Fibroblast of skin of right biceps (primary cell): Measurements from ENCODE around the gene TLCD1.
"Not testable (repeated sequence)": the region's sequence is repeated elsewhere in the genome, so short reads cannot be mapped to it uniquely, and the experiment has no call there.

Source experiments
- DNase-seq: peaks from one replicate; pipeline ENCODE4 v3.0.0-alpha.2; 2013

TLCD1 gene

DNA sequence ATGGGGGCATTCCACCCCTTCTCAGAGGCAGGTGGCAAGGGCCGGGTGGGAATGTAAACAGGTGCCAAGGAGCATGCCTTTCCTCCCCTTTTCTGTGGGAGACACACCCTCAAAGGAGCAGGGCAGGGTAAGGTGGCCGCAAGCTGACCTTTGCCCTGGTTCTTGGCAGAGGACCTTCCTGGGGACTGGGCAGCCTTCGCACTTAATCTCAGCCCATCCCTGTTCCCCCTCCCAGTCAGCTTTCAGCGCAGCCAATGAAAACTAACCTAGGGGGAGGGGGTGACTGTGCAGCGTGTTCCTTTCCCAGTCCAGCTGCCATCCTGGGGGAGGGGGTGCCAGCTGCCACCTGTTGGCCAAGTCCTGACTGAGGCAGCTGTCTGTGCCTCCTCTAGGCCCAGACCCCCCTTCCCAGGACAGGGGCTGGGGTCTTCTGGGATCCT, 20.6 kb upstream of the TLCD1 start:
- no peak for DNase-seq

GRCh38 chr17:28745786-28746411, 19.9 kb upstream of the TLCD1 start:
- no peak for DNase-seq

DNA sequence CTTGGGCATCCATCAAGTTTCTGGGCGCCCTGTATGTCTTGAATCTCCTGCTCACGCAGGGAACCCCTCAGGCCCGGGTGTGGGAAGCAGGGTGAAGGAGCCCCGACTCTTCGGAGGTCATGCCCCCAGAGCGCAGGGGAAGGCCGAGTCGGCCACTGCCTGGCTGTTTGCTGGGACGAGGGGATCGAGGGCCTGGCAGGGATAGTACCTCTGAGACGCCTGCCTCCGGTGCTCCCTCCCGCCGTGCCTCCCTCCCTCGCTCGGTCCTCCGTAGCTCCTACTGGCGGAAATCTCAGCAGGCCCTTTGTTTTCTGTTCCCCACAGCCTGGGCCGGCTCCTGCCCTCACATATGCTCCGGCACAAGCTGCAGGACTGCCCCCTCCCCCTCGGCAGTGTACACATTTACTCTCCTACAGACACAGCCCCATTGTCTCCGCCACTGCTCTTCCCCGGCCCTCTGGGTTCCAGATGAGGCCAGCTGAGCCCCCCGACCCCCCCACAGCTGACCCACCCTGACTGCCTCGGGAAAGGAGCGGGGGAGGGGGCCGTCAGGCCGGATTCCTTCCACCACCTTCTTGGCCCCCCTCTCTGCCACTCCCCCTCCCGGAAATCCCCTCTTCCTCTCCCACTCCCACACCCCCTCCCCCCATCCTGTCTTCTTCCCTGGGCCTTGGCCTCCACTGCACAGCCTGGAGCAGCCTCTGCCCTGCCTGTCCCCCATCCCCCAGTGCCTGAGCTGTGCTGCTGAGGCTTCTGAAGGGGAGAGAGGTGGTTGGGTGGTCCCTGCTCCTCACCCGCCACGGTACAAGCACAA, 19.1 kb upstream of the TLCD1 start:
- peak; percentile 63 for DNase-seq

DNA sequence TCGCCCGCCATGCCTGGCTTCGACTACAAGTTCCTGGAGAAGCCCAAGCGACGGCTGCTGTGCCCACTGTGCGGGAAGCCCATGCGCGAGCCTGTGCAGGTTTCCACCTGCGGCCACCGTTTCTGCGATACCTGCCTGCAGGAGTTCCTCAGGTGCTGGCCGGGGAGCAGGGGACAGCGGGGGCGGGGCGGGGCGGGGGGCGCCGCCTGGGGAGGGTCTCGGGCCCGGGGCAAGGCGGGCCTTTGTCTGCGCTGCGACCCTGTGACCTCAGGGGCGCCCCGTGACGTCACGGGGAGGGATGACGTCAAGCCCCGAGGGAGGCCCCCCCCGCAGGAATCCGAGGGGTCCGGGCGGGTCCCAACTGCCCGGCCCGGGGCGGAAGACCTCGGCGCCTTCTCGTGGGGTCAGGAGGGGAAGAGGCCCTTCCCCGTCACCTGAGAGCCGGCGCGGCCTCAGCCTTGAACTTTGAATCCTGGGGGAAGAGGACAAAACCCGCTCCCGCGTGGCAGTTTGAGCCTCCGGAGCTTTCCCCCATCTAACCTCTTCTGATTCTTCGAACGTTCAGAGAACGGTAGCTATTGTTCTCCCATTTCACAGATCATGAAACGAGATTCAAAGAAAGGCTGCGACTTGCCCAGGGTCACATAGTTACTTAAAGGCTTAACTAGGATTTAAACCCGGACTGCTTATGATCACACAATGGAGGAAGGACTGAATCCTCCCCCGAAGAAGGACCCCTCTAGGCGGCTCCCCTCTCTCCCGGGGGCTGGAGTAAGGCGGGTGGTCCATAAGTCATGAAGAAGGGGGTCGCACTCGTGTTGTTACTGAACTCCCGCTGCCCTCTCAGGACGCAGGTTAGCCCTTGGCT, 18.3 kb upstream of the TLCD1 start:
- DNase-seq: peak; percentile 73

GRCh38 chr17:28743243-28744103, 17.4 kb upstream of the TLCD1 start, which contains the start of gene TRAF4:
TRAF4 (plus strand) TSS chr17:28744011; CDS start chr17:28744113, 102 bp downstream.
- DNase-seq: peak; percentile 84

- no peak for DNase-seq
Observed at GRCh38 chr17:28741358-28742349, 15.6 kb upstream of the TLCD1 start.

DNA sequence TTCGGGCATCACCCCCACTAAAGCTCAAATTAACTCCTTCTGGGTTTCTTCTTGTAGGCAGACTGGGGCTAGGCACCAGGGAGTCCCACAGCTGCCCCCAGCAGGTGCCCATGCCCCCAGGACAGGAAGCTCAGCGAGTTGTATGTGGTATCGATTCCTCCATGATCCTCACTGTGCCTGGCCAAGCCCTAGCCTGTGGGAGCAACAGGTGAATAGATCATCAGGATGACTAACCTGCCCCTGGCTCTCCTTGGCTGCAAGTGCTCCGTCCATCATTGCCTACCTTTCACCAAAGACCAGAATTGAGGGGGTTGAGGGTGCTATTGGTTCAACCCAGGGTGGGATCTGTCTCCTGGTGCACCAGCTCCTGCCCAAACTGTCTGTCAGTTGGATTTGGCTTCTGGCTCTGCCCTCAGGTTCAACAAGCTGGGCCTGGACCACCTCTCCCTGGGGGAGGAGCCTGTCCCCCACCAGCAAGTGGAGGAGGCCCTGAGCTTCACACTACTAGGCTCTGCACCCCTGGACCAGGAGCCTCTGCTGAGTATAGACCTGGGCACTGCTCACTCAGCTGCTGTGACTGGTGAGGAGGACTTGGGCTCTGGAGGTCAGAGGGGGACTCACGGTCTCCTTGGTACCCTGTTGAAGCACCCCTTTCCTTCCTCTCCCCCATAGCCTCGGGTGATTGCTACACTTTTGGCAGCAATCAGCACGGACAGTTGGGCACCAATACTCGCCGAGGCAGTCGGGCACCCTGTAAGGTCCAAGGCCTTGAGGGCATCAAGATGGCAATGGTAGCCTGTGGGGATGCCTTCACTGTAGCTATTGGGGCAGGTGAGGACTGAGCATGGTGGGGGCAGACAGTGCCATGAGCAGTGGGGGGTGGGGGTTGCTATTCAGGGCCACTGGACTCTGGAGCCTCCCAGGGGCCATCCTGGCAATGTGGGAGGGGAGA, 14.6 kb upstream of the TLCD1 start:
- DNase-seq: no peak

- DNase-seq: no peak
Observed at GRCh38 chr17:28738680-28739384, 12.8 kb upstream of the TLCD1 start.

GRCh38 chr17:28737770-28738679, 12.0 kb upstream of the TLCD1 start:
- DNase-seq: no peak

DNA sequence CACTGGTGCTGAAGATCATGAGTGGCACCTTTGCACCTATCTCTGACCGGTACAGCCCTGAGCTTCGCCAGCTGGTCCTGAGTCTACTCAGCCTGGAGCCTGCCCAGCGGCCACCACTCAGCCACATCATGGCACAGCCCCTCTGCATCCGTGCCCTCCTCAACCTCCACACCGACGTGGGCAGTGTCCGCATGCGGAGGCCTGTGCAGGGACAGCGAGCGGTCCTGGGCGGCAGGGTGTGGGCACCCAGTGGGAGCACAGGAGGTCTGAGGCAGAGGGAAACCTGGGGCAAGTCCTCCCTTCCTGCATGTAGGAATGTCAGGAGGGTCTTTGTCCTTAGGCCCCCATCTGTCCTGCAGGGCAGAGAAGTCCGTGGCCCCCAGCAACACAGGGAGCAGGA, 11.3 kb upstream of the TLCD1 start:
- DNase-seq: no peak

DNA sequence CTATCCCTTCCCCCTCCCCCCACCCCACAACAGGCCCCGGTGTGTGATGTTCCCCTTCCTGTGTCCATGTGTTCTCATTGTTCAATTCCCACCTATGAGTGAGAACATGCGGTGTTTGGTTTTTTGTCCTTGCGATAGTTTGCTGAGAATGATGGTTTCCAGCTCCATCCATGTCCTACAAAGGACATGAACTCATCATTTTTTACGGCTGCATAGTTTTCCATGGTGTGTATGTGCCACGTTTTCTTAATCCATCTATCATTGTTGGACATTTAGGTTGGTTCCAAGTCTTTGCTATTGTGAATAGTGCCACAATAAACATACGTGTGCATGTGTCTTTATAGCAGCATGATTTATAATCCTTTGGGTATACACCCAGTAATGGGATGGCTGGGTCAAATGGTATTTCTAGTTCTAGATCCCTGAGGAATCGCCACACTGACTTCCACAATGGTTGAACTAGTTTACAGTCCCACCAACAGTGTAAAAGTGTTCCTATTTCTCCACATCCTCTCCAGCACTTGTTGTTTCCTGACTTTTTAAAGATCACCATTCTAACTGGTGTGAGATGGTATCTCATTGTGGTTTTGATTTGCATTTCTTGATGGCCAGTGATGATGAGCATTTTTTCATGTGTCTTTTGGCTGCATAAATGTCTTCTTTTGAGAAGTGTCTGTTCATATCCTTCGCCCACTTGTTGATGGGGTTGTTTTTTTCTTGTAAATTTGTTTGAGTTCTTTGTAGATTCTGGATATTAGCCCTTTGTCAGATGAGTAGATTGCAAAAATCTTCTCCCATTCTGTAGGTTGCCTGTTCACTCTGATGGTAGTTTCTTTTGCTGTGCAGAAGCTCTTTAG, 10.1 kb upstream of the TLCD1 start:
- DNase-seq: not testable (repeated sequence)

DNA sequence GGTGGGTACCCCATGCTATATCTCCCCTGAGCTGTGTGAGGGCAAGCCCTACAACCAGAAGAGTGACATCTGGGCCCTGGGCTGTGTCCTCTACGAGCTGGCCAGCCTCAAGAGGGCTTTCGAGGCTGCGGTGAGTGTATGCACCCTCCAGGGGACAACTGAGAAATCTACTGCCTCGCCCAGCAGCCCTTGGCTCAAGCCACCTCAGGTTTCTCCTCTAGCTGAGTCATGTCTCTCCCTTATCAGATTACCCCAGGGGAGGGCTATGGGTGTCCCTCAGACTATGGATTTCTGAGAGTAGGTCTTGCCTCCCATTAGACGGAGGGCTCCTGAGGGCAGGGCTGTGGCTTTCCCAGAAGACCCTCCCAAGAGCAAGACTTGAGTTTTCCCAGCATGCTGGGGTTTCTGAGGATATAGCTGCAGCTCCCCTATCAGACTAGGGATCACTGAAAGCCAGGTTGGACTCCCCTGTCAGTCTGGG, 9.2 kb upstream of the TLCD1 start:
- DNase-seq: no peak

GRCh38 chr17:28734712-28735241, 8.7 kb upstream of the TLCD1 start:
- DNase-seq: no peak

DNA sequence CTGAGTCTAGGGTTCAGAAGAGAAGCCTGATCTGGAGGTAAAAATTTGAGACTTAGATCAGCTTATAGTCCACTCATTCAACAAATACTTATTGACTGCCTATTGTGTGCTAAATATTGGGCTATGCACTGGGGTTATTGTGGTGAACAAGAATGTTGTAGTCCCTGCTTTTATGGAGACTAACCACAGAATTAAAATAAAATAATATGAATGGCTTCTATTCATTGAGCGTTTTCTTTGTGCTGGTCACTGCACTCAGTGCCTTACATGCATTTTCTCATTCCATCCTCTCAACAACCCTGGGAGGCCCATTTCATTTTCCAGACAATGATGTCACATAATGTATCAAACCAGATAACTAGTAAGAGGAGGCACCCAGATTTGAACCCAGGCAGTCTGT, 7.3 kb upstream of the TLCD1 start:
- DNase-seq: no peak

DNA sequence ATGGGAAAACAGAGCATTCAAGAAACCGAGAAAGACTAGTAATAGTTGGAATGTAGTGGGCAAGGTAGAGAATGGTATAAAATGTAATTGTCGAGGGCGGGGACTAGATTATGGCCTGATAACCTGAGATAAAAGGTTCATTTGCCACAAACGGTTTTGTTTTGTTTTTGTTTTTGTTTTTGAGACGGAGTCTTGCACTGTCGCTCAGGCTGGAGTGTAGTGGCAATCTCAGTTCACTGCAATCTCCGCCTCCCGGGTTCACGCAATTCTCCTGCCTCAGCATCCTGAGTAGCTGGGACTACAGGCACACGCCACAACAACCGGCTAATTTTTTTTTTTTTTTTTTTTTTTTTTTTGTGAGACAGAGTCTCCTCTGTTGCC, 3.9 kb upstream of the TLCD1 start:
- DNase-seq: no peak

DNA sequence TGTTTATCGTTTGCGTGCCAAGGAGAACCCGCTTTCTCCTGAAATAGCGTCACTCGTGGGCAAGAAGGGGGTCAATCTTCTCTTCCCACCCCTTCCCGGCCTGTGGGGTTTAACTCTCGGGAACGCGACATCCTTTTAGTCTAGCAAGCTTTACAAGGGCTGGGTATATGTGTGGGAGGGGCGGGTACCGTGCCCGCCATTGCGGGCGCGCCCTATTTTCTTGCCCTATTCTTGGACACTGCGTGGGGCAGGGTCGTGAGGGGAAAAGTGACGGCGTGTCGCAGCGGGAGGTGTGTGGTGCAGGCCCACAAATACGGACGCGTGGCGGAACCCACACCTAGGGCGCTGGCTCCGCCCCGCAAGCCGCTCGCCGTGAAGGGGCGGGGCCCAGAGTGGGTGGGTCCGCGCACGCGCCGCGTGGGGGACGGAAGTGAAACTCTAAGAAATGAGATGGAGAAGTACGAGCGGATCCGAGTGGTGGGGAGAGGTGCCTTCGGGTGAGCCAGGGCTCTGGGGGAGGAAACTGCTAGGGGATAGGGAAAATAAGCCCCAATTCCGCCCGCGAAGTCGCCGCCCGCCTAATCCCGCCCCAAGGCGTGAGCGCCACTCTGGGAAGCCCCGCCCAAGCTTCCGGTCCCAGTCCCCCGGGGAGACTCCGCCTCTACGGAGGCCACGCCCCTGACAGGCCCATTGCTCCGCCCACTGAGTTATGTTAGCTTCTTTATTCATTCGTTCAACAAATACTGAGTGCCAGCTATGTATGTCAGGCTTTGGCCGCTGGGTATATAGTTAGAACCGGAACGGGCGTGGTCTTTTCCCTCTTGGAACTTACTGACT, 2.5 kb upstream of the TLCD1 start, which contains the start of gene NEK8:
NEK8 (plus strand) TSS at position 425 of the 837 bp plus-strand sequence; CDS start at position 451, 26 bp downstream.
- peak; percentile 91 for DNase-seq
